IMR-90 (cell line): ENCODE measurements around the gene RPS24. TPM values are rescaled to one million over a fixed set of nuclear protein-coding genes. Genes with fewer than 3 reads are reported as not detected.

Experiments used
- ATAC-seq: fragments of 200-7000 bp; cut with Tn5 transposase; 2 replicates; pipeline ENCODE4 v1.9.1; 2020; ENCODE audit warnings: low read depth, mild to moderate bottlenecking, moderate library complexity
- BruUV-seq: library from RNA; stranded (reverse); fragments of 400-500 nt; replicated peaks from 2 replicates; lab custom pipeline; 2021; lab: Mats Ljungman, UMichigan
- CTCF ChIA-PET: fragments of 300-600 bp; formaldehyde crosslinking; extraction: SDS; loops from one replicate; lab custom pipeline; 2021; ENCODE audit warnings: antibody characterized with exemption; lab: Yijun Ruan, JAX
- POLR2A ChIA-PET: fragments of 300-600 bp; sonication (Branson Sonifier 250); formaldehyde crosslinking; loops from one replicate; lab custom pipeline; 2022; ENCODE audit warnings: antibody characterized with exemption; ENCODE audit not compliant: unreplicated experiment; lab: Charles Lee
- DNase-seq: peaks from one replicate; pipeline ENCODE4 v3.0.0; 2013
- H2AFZ ChIP-seq: replicated peaks from 2 replicates; pipeline ENCODE3; 2013; ENCODE audit warnings: low read length, mild to moderate bottlenecking; ENCODE audit not compliant: poor library complexity
- H2AK5ac ChIP-seq: 2 replicates; pipeline ENCODE4 v1.6.1; 2013; ENCODE audit warnings: low read depth, low read length, inconsistent platforms
- H2AK9ac ChIP-seq: replicated peaks from 2 replicates; pipeline ENCODE3; 2013; ENCODE audit warnings: mild to moderate bottlenecking, low read depth, low read length, moderate library complexity; ENCODE audit not compliant: poor library complexity
- H2BK120ac ChIP-seq: 2 replicates; pipeline ENCODE4 v1.6.1; 2013; ENCODE audit warnings: low read depth, low read length, inconsistent platforms
- H2BK15ac ChIP-seq: 3 replicates; pipeline ENCODE4 v1.6.1; 2013; ENCODE audit warnings: low read depth, low read length, inconsistent platforms
- H2BK20ac ChIP-seq: 2 replicates; pipeline ENCODE4 v1.6.1; 2013; ENCODE audit warnings: low read depth, mild to moderate bottlenecking, inconsistent platforms, low read length, moderate library complexity
- H2BK5ac ChIP-seq: 2 replicates; pipeline ENCODE4 v1.6.1; 2013; ENCODE audit warnings: mild to moderate bottlenecking, low read depth, low read length, inconsistent platforms; ENCODE audit not compliant: poor library complexity, severe bottlenecking
- H3K14ac ChIP-seq: replicated peaks from 2 replicates; pipeline ENCODE4 v1.6.1; 2013; ENCODE audit warnings: low read depth, low read length, inconsistent platforms
- H3K18ac ChIP-seq: 2 replicates; pipeline ENCODE4 v1.6.1; 2013; ENCODE audit warnings: low read depth, low read length, control low read depth
- H3K23ac ChIP-seq: 2 replicates; pipeline ENCODE4 v1.6.1; 2013; ENCODE audit warnings: low read depth, low read length, inconsistent platforms
- H3K27ac ChIP-seq: 2 replicates; pipeline ENCODE4 v1.5.1; 2013; ENCODE audit warnings: mild to moderate bottlenecking, control low read depth, low read length; ENCODE audit not compliant: insufficient read depth
- H3K27me3 ChIP-seq: 2 replicates; pipeline ENCODE4 v1.6.1; 2013; ENCODE audit warnings: low read length; ENCODE audit not compliant: control insufficient read depth, insufficient read depth
- H3K36me3 ChIP-seq: 2 replicates; pipeline ENCODE4 v1.6.1; 2013; ENCODE audit warnings: low read length, mixed read lengths; ENCODE audit not compliant: control insufficient read depth, insufficient read depth
- H3K4ac ChIP-seq: 2 replicates; pipeline ENCODE4 v1.6.1; 2013; ENCODE audit warnings: low read depth, low read length, inconsistent platforms
- H3K4me1 ChIP-seq: 2 replicates; pipeline ENCODE4 v1.6.1; 2013; ENCODE audit warnings: low read length, mixed read lengths; ENCODE audit not compliant: control insufficient read depth, insufficient read depth
- H3K4me2 ChIP-seq: 2 replicates; pipeline ENCODE4 v1.6.1; 2013; ENCODE audit warnings: low read depth, mild to moderate bottlenecking, control low read depth, low read length, moderate library complexity
- H3K4me3 ChIP-seq: 2 replicates; pipeline ENCODE4 v1.5.1; 2013; ENCODE audit warnings: low read depth, mild to moderate bottlenecking, control low read depth, low read length, moderate library complexity; ENCODE audit not compliant: insufficient read depth
- H3K56ac ChIP-seq: 2 replicates; pipeline ENCODE4 v1.6.1; 2013; ENCODE audit warnings: low read length, inconsistent platforms; ENCODE audit not compliant: insufficient read depth; ENCODE audit errors: extremely low read depth
- H3K79me1 ChIP-seq, 2 experiments: 2 replicates each; pipeline ENCODE4 v1.6.1; 2013; ENCODE audit warnings: low read length in 2 of 2, inconsistent platforms in 1 of 2, low read depth in 1 of 2
- H3K9ac ChIP-seq: 2 replicates; pipeline ENCODE4 v1.6.1; 2013; ENCODE audit warnings: low read depth, low read length, control low read depth
- H3K9me1 ChIP-seq: 2 replicates; pipeline ENCODE4 v1.6.1; 2013; ENCODE audit warnings: low read length, inconsistent platforms; ENCODE audit not compliant: insufficient read depth
- H3K9me3 ChIP-seq: 2 replicates; pipeline ENCODE4 v1.6.1; 2013; ENCODE audit warnings: low read length; ENCODE audit not compliant: control insufficient read depth, insufficient read depth
- H4K20me1 ChIP-seq: 2 replicates; pipeline ENCODE4 v1.6.1; 2013; ENCODE audit warnings: low read length, inconsistent platforms; ENCODE audit not compliant: insufficient read depth
- H4K5ac ChIP-seq: 2 replicates; pipeline ENCODE4 v1.6.1; 2013; ENCODE audit warnings: mild to moderate bottlenecking, low read depth, low read length, control low read depth
- H4K8ac ChIP-seq, 2 experiments: 2 replicates each; pipeline ENCODE4 v1.6.1; 2013; ENCODE audit warnings: low read depth in 2 of 2, low read length in 2 of 2, control low read depth in 1 of 2, inconsistent platforms in 1 of 2
- H4K91ac ChIP-seq: 2 replicates; pipeline ENCODE4 v1.6.1; 2013; ENCODE audit warnings: low read depth, low read length, inconsistent platforms; ENCODE audit not compliant: insufficient read depth
- BHLHE40 ChIP-seq: fragments of 150-350 bp; IDR thresholded peaks from 2 replicates; pipeline ENCODE4 v1.6.1; 2016; ENCODE audit warnings: mild to moderate bottlenecking, low read depth, low read length
- CEBPB ChIP-seq: IDR thresholded peaks from 2 replicates; pipeline ENCODE4 v1.6.1; 2012; ENCODE audit warnings: low read depth, low read length, improper control_type of control experiment
- CHD1 ChIP-seq: IDR thresholded peaks from 2 replicates; pipeline ENCODE4 v1.6.1; 2012; ENCODE audit warnings: low read depth, low read length, improper control_type of control experiment
- FOS ChIP-seq: fragments of 150-350 bp; IDR thresholded peaks from 2 replicates; pipeline ENCODE4 v1.6.1; 2016; ENCODE audit warnings: low read depth, low read length
- MAFK ChIP-seq: IDR thresholded peaks from 2 replicates; pipeline ENCODE4 v1.6.1; 2012; ENCODE audit warnings: low read depth, low read length, improper control_type of control experiment
- MAZ ChIP-seq: IDR thresholded peaks from 2 replicates; pipeline ENCODE4 v1.6.1; 2012; ENCODE audit warnings: low read depth, mild to moderate bottlenecking, low read length, improper control_type of control experiment, moderate library complexity, borderline replicate concordance
- NFE2L2 ChIP-seq: fragments of 150-350 bp; IDR thresholded peaks from 2 replicates; pipeline ENCODE4 v1.6.1; 2016; ENCODE audit warnings: low read depth, mild to moderate bottlenecking, low read length
- POLR2A ChIP-seq: IDR thresholded peaks from 2 replicates; pipeline ENCODE4 v1.6.1; 2012; ENCODE audit warnings: mild to moderate bottlenecking, low read depth, low read length
- RAD21 ChIP-seq: IDR thresholded peaks from 2 replicates; pipeline ENCODE4 v1.6.1; 2012; ENCODE audit warnings: low read length, improper control_type of control experiment
- SMC3 ChIP-seq: fragments of 150-350 bp; IDR thresholded peaks from 2 replicates; pipeline ENCODE4 v1.6.1; 2016; ENCODE audit warnings: low read depth, mild to moderate bottlenecking, antibody characterized with exemption, low read length, moderate library complexity
- USF2 ChIP-seq: fragments of 150-350 bp; IDR thresholded peaks from 2 replicates; pipeline ENCODE4 v1.6.1; 2017; ENCODE audit warnings: mild to moderate bottlenecking, antibody characterized with exemption, low read length, low read depth
- WGBS, 2 experiments: methylation state at CpG; one replicate each; pipeline versions ENCODE4 v1.1.5 to v1.1.7; 2013; ENCODE audit warnings: missing lambda C conversion rate in 2 of 2; ENCODE audit not compliant: insufficient read length in 1 of 2; ENCODE audit errors: extremely low coverage in 2 of 2; 5-methylcytosine and 5-hydroxymethylcytosine counted together
- dilution Hi-C: fragments of 300-500 bp; cut with HindIII; formaldehyde crosslinking; loops from one replicate; pipeline ENCODE4 v1.14.3; 2018; ENCODE audit warnings: low sequenced_read_pairs; ENCODE audit not compliant: unreplicated experiment
- in situ Hi-C: fragments of 300-500 bp; cut with MboI; formaldehyde crosslinking; loops from 3 replicates; pipeline ENCODE4 v1.14.3; 2019; ENCODE audit warnings: low sequenced_read_pairs, inconsistent platforms, mixed read lengths
- intact Hi-C: fragments of 100-400 bp; cut with micrococcal nuclease; formaldehyde crosslinking; loops from 2 replicates; pipeline ENCODE4 v1.10.0; 2022
- polyA plus RNA-seq, 3 experiments: library from polyadenylated mRNA; depleted of rRNA; stranded (reverse); fragments of >200 nt; gene quantifications; 2 replicates each; pipeline ENCODE4 v1.2.3, GENCODE V29; 2012; ENCODE audit warnings: low replicate concordance in 1 of 3
- total RNA-seq: library from RNA; depleted of rRNA; stranded (reverse); fragments of >200 nt; gene quantifications from 2 replicates; pipeline ENCODE4 v1.2.3, GENCODE V29; 2012
- TF ChIP-seq, protein P1 (sequence below): conservative IDR thresholded peaks from 2 replicates; pipeline ENCODE4 v1.5.1; 2012; ENCODE audit warnings: mild to moderate bottlenecking, low read depth, low read length, improper control_type of control experiment
- TF ChIP-seq, protein P2 (sequence below): fragments of 150-350 bp; IDR thresholded peaks from 2 replicates; pipeline ENCODE4 v1.6.1; 2016; ENCODE audit warnings: low read depth, mild to moderate bottlenecking, low read length, moderate library complexity, borderline replicate concordance

The RPS24 gene
- total and polyA plus RNA-seq, 2 of the 4 experiments (the other 2 are of a cell fraction): 1,664 to 4,721 TPM

DNA sequence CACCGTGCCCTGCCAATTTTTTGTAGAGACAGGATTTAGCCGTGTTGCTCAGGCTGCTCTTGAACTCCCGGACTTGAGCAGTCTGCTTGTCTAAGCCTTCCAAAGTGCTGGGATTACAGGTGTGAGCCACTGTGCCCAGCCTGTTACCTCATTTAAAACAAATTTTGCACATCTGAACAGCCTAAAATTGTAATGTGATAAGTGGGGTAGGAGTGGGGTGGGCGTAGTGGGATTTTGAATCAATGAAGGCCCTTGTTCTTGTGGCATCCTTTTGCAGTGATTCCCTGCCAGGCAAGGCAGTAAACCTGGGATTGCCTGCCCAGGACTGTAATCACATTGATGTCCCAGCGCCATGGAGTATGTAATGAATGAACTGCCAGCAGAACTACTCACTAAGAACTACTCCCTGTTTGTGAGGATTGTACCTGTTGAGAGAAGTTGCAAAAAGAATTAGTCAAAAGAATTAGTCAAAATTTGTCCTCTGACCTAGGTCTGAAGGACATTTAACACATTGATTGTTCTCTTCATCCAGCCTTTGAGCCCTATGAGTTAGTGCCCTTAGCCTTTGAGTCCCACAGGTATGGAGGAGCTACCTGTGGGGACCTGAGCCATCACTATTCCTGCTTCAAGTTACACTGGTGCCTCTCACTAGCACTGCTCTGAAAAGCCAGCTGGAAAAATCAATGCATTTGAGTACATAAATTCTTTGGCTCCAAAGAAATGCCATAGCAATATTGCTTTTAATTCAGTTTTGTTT lies 5.3 kb downstream of the RPS24 start (continued):
- no peak for TF ChIP-seq BHLHE40

DNA sequence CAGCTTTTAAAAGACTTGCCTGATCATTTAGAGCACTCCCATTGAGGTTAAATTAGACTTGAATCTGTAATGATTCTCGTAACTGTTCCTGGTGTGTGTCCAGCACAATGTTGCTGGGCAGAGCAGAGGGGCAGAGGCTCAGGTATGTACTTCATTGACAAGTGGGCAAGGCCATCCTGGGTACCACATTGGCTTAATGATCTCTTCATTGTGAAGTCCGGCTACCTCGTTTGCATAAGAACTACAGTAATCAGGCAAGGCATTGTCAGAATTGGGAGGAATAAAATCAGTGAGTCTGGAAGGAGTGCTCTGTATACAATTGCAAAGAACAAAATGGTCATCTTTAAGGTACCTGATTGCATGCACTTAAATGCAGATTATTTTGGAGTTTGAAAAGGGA lies 6.1 kb downstream of the RPS24 start:
- no peaks in the 10 kb centered on the region for H3K9me3 ChIP-seq
- H3K56ac ChIP-seq: no peak overlapping the region
- BruUV-seq: no TSS peak
- in situ Hi-C loops (loop anchor here (10.0 kb wide), 2 partner anchors 265 to 1035 kb away; no protein-coding TSS in a partner anchor), dilution Hi-C loops (no loop called here), intact Hi-C loops (loop anchor here (10.0 kb wide), 1 partner anchor 715 kb away; no protein-coding TSS in a partner anchor)
- H3K23ac ChIP-seq: peak overlapping the region; percentile 15; the same call in 1 of the 2 replicates
- no peak overlapping the region for H2BK20ac ChIP-seq
- no peak overlapping the region for H3K4me3 ChIP-seq
- H3K27me3 ChIP-seq: no peaks in the 10 kb centered on the region
- H2BK5ac ChIP-seq: no peak overlapping the region
- no peak overlapping the region for H4K91ac ChIP-seq
- POLR2A ChIA-PET: no interaction called here
- no peak overlapping the region for H4K5ac ChIP-seq
- CTCF ChIA-PET: interaction anchor here (1.0 kb wide), 1 partner anchor 10 kb away, joined by 3 read pairs; the partner anchor contains the start of gene POLR3A
- DNase-seq: no peak
- H2BK15ac ChIP-seq: no peak overlapping the region
- no CpG with 5 or more reads among the region's 3 CpGs for WGBS, 2 experiments
- H3K79me1 ChIP-seq: peaks cover 40 to 92% of the 10 kb centered on the region in 2 experiments
- peaks cover 63% of the 10 kb centered on the region for H3K36me3 ChIP-seq
- peaks cover 12% of the 10 kb centered on the region for H3K4me1 ChIP-seq
- H2BK120ac ChIP-seq: no peak overlapping the region
- H3K4me2 ChIP-seq: no peak overlapping the region
- H2AFZ ChIP-seq: no peak overlapping the region
- H3K4ac ChIP-seq: no peak overlapping the region
- H4K8ac ChIP-seq: no peak overlapping the region
- H2AK5ac ChIP-seq: no peak overlapping the region
- H3K14ac ChIP-seq: no peak overlapping the region
- no peak overlapping the region for H3K18ac ChIP-seq
- H4K20me1 ChIP-seq: peaks cover 97% of the 10 kb centered on the region
- H3K27ac ChIP-seq: no peak overlapping the region
- peaks cover 35% of the 10 kb centered on the region for H3K9me1 ChIP-seq
- no peak overlapping the region for H3K9ac ChIP-seq
- H2AK9ac ChIP-seq: no peak overlapping the region
- ATAC-seq: no peak
- TF ChIP-seq NFE2L2 (no peak), POLR2A (no peak), FOS (no peak), CHD1 (no peak), BHLHE40 (no peak), SMC3 (no peak), USF2 (no peak), MAZ (no peak), MAFK (no peak), RAD21 (no peak), CEBPB (no peak)
- TF ChIP-seq, protein P1, sequence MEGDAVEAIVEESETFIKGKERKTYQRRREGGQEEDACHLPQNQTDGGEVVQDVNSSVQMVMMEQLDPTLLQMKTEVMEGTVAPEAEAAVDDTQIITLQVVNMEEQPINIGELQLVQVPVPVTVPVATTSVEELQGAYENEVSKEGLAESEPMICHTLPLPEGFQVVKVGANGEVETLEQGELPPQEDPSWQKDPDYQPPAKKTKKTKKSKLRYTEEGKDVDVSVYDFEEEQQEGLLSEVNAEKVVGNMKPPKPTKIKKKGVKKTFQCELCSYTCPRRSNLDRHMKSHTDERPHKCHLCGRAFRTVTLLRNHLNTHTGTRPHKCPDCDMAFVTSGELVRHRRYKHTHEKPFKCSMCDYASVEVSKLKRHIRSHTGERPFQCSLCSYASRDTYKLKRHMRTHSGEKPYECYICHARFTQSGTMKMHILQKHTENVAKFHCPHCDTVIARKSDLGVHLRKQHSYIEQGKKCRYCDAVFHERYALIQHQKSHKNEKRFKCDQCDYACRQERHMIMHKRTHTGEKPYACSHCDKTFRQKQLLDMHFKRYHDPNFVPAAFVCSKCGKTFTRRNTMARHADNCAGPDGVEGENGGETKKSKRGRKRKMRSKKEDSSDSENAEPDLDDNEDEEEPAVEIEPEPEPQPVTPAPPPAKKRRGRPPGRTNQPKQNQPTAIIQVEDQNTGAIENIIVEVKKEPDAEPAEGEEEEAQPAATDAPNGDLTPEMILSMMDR: no peak
- TF ChIP-seq, protein P2, sequence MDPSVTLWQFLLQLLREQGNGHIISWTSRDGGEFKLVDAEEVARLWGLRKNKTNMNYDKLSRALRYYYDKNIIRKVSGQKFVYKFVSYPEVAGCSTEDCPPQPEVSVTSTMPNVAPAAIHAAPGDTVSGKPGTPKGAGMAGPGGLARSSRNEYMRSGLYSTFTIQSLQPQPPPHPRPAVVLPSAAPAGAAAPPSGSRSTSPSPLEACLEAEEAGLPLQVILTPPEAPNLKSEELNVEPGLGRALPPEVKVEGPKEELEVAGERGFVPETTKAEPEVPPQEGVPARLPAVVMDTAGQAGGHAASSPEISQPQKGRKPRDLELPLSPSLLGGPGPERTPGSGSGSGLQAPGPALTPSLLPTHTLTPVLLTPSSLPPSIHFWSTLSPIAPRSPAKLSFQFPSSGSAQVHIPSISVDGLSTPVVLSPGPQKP: no peak
